ENCODE measurements around the gene COL5A3. TPM values are rescaled to one million over a fixed set of nuclear protein-coding genes. Genes with fewer than 3 reads are reported as not detected.
"Not testable (repeated sequence)": the region's sequence is repeated elsewhere in the genome, so short reads cannot be mapped to it uniquely, and the experiment has no call there.

COL5A3 gene
- polyA plus RNA-seq, 1 donor (not counting 4 experiments of a cell fraction or from before 2014, with no cell fraction given), result 0.43 TPM

DNA sequence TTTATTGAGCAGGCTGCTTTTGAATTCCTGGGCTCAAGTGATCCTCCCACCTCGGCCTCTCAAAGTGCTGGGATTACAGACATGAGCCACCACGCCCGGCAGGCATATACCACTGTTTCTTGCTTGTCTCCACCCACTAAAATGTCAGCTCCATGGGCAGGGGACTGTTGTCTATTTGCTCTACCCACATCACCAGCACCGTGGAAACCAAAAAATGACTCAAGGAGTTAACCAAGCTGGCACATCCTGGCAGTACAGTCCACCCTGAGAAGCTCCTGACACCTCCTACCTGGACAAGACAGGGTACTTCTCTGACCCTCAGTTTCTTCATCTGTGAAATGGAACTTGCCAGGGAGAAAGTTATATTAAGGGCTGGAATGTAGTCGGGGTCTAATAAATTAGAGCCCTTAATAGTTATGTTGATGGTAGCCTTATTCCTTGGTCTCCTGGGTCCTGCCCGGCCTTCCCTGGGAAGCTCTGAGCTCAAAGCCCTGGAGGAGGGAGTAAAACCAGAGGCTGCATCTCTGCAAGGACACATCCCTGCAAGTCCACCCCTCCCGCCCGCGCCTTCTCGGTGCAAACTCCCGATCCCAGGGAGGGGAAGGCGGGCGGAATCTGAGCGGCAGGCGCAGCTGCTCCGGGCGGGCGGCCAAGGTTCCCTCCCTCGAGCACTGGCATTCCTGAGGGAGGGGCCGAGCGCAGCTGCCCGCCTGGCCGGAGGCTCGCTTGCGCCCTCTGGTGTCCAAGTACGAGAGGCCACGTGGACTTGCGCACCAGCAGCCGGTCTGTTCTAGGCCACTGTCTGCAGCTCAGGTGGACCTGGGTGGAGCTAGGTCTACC is 17.1 kb upstream of the COL5A3 start:
- Histone ChIP-seq H3K4me2 (ENCODE audit: control insufficient read depth, extremely low read depth, insufficient read depth, low read depth, low read length) (peak overlapping the region; percentile 59), H2AFZ (ENCODE audit: control insufficient read depth, low read length) (no peak overlapping the region), H3K9me1 (ENCODE audit: control insufficient read depth, extremely low read depth, insufficient read depth, low read length) (no peaks in the 10 kb centered on the region), H3K36me3 (ENCODE audit: control insufficient read depth in 2 of 2, extremely low read depth in 1 of 2, insufficient read depth in 2 of 2, low read length in 2 of 2) (no peaks in the 10 kb centered on the region), H3K4me3 (ENCODE audit: control insufficient read depth in 2 of 3, extremely low read depth in 1 of 3, insufficient read depth in 2 of 3, low read depth in 1 of 3, low read length in 3 of 3) (no peak overlapping the region), H3K79me2 (ENCODE audit: control insufficient read depth, insufficient read depth, low read length) (no peaks in the 10 kb centered on the region), H3K9me3 (ENCODE audit: control insufficient read depth, low read depth, low read length) (no peaks in the 10 kb centered on the region), H3K9ac (ENCODE audit: control insufficient read depth, extremely low read depth, insufficient read depth, low read length) (no peak overlapping the region), H3K27me3 (ENCODE audit: control insufficient read depth, extremely low read depth, insufficient read depth, low read length) (peaks cover 31% of the 10 kb centered on the region), H3K4me1 (ENCODE audit: control insufficient read depth, extremely low read depth, insufficient read depth, low read length) (peaks cover 9% of the 10 kb centered on the region), H3K27ac (ENCODE audit: control insufficient read depth, insufficient read depth, low read length) (no peak overlapping the region), H4K20me1 (ENCODE audit: control insufficient read depth, extremely low read depth, insufficient read depth, low read length) (no peaks in the 10 kb centered on the region)
- FAIRE-seq (peak; percentile 76), DNase-seq (ENCODE audit: low read depth, low spot score) (peak; percentile 79)
- dilution Hi-C loops (cut with MboI; ENCODE audit: extremely low pct_ligation_motif_present, low sequenced_read_pairs), result no loop called here
- no peak for TF ChIP-seq EZH2 (IDR thresholded peaks at IDR 0.05; ENCODE audit: low read length)
- TF ChIP-seq, protein P1, sequence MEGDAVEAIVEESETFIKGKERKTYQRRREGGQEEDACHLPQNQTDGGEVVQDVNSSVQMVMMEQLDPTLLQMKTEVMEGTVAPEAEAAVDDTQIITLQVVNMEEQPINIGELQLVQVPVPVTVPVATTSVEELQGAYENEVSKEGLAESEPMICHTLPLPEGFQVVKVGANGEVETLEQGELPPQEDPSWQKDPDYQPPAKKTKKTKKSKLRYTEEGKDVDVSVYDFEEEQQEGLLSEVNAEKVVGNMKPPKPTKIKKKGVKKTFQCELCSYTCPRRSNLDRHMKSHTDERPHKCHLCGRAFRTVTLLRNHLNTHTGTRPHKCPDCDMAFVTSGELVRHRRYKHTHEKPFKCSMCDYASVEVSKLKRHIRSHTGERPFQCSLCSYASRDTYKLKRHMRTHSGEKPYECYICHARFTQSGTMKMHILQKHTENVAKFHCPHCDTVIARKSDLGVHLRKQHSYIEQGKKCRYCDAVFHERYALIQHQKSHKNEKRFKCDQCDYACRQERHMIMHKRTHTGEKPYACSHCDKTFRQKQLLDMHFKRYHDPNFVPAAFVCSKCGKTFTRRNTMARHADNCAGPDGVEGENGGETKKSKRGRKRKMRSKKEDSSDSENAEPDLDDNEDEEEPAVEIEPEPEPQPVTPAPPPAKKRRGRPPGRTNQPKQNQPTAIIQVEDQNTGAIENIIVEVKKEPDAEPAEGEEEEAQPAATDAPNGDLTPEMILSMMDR (optimal IDR thresholded peaks at IDR 0.05 in 1 of 3, IDR thresholded peaks at IDR 0.05 in 1 of 3, conservative IDR thresholded peaks at IDR 0.05 in 1 of 3; ENCODE audit: extremely low read depth in 1 of 3, insufficient read depth in 2 of 3, low read length in 3 of 3), result peak; percentile 81 to 97 (median 96)

DNA sequence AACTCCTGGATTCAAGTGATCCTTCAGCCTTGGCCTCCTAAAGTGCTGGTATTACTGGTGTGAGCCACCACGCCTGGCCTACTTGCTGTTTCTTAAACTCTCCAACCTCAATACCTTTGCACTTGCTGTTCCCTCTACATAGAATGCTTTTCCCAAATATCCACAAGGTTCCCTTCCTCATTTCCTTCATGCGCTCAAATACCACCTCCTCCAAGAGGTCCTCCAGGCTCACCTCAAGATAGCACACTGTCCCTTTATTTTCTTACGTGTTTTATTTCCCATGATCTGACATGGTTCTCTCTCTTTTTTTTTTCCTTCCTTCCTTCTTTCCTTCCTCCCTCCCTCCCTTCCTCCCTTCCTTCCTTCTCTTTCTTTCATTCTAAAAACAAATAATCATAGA is 16.4 kb upstream of the COL5A3 start:
- DNase-seq (ENCODE audit: low read depth, low spot score) (no peak), FAIRE-seq (no peak)
- Histone ChIP-seq H3K9me3 (ENCODE audit: control insufficient read depth, low read depth, low read length) (no peaks in the 10 kb centered on the region), H3K9me1 (ENCODE audit: control insufficient read depth, extremely low read depth, insufficient read depth, low read length) (no peaks in the 10 kb centered on the region), H2AFZ (ENCODE audit: control insufficient read depth, low read length) (no peak overlapping the region), H3K4me2 (ENCODE audit: control insufficient read depth, extremely low read depth, insufficient read depth, low read depth, low read length) (no peak overlapping the region), H3K36me3 (ENCODE audit: control insufficient read depth in 2 of 2, extremely low read depth in 1 of 2, insufficient read depth in 2 of 2, low read length in 2 of 2) (no peaks in the 10 kb centered on the region), H3K79me2 (ENCODE audit: control insufficient read depth, insufficient read depth, low read length) (no peaks in the 10 kb centered on the region), H3K4me3 (ENCODE audit: control insufficient read depth in 2 of 3, extremely low read depth in 1 of 3, insufficient read depth in 2 of 3, low read depth in 1 of 3, low read length in 3 of 3) (no peak overlapping the region), H3K9ac (ENCODE audit: control insufficient read depth, extremely low read depth, insufficient read depth, low read length) (no peak overlapping the region), H3K4me1 (ENCODE audit: control insufficient read depth, extremely low read depth, insufficient read depth, low read length) (peaks cover 9% of the 10 kb centered on the region), H3K27me3 (ENCODE audit: control insufficient read depth, extremely low read depth, insufficient read depth, low read length) (peaks cover 24% of the 10 kb centered on the region), H3K27ac (ENCODE audit: control insufficient read depth, insufficient read depth, low read length) (no peak overlapping the region), H4K20me1 (ENCODE audit: control insufficient read depth, extremely low read depth, insufficient read depth, low read length) (no peaks in the 10 kb centered on the region)
- TF ChIP-seq EZH2 (IDR thresholded peaks at IDR 0.05; ENCODE audit: low read length), result no peak
- TF ChIP-seq, protein P1 (optimal IDR thresholded peaks at IDR 0.05 in 1 of 3, IDR thresholded peaks at IDR 0.05 in 1 of 3, conservative IDR thresholded peaks at IDR 0.05 in 1 of 3; ENCODE audit: extremely low read depth in 1 of 3, insufficient read depth in 2 of 3, low read length in 3 of 3), result no peak
- dilution Hi-C loops (cut with MboI; ENCODE audit: extremely low pct_ligation_motif_present, low sequenced_read_pairs), result no loop called here

DNA sequence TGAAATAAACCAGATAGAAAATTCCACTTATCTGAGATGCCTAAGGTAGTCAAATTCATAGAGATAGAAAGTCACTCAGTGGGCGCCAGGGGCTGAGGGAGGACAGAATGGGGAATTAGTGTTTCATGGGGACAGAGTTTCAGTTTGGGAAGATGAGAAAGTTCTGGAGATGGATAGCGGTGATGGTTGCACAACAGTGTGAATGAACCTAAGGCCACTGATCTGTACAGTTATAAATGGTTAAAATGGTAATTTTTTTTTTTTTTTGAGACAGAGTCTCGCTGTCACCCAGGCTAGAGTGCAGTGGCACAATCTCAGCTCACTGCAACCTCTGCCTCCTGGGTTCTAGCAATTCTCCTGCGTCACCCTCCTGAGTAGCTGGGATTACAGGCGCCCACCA is 12.8 kb upstream of the COL5A3 start:
- H3K27me3 ChIP-seq (ENCODE audit: control insufficient read depth, extremely low read depth, insufficient read depth, low read length); H3K36me3 ChIP-seq (ENCODE audit: control insufficient read depth in 2 of 2, extremely low read depth in 1 of 2, insufficient read depth in 2 of 2, low read length in 2 of 2); H3K9me3 ChIP-seq (ENCODE audit: control insufficient read depth, low read depth, low read length); FAIRE-seq; H3K4me3 ChIP-seq (ENCODE audit: control insufficient read depth in 2 of 3, extremely low read depth in 1 of 3, insufficient read depth in 2 of 3, low read depth in 1 of 3, low read length in 3 of 3); H3K27ac ChIP-seq (ENCODE audit: control insufficient read depth, insufficient read depth, low read length); H3K9me1 ChIP-seq (ENCODE audit: control insufficient read depth, extremely low read depth, insufficient read depth, low read length); H4K20me1 ChIP-seq (ENCODE audit: control insufficient read depth, extremely low read depth, insufficient read depth, low read length); H3K4me2 ChIP-seq (ENCODE audit: control insufficient read depth, extremely low read depth, insufficient read depth, low read depth, low read length); H3K9ac ChIP-seq (ENCODE audit: control insufficient read depth, extremely low read depth, insufficient read depth, low read length); dilution Hi-C loops (cut with MboI; ENCODE audit: extremely low pct_ligation_motif_present, low sequenced_read_pairs); DNase-seq (ENCODE audit: low read depth, low spot score); H3K79me2 ChIP-seq (ENCODE audit: control insufficient read depth, insufficient read depth, low read length); H2AFZ ChIP-seq (ENCODE audit: control insufficient read depth, low read length): not testable (repeated sequence)
- H3K4me1 ChIP-seq (ENCODE audit: control insufficient read depth, extremely low read depth, insufficient read depth, low read length), result peaks cover 14% of the 10 kb centered on the region
